Lower lobe of right lung (tissue), 2 donors: ENCODE measurements around the gene SHTN1. TPM values are rescaled to one million over a fixed set of nuclear protein-coding genes. Genes with fewer than 3 reads are reported as not detected.

Experiments used
- ATAC-seq, 2 donors: fragments of 200-7000 bp; cut with Tn5 transposase; one replicate each; pipeline ENCODE4 v1.9.1; 2020 to 2022; ENCODE audit warnings: mild to moderate bottlenecking in 2 of 2, moderate library complexity in 2 of 2
- DNase-seq: peaks from one replicate; pipeline ENCODE4 v3.0.0-alpha.2; 2020
- H3K27ac ChIP-seq: fragments of 200-600 bp; one replicate; pipeline ENCODE4 v1.8.0; 2022
- H3K27me3 ChIP-seq: fragments of 200-600 bp; one replicate; pipeline ENCODE4 v1.8.0; 2022; ENCODE audit warnings: low read depth
- H3K36me3 ChIP-seq: fragments of 200-600 bp; one replicate; pipeline ENCODE4 v1.8.0; 2022; ENCODE audit warnings: mild to moderate bottlenecking
- H3K4me1 ChIP-seq: fragments of 200-600 bp; one replicate; pipeline ENCODE4 v1.8.0; 2022
- H3K4me3 ChIP-seq: fragments of 200-600 bp; one replicate; pipeline ENCODE4 v1.8.0; 2022; ENCODE audit warnings: mild to moderate bottlenecking
- H3K9me3 ChIP-seq: fragments of 200-600 bp; one replicate; pipeline ENCODE4 v1.8.0; 2022
- intact Hi-C: fragments of 100-400 bp; cut with DNase I; formaldehyde crosslinking; loops from one replicate; pipeline ENCODE4 v1.11.0; 2022
- total RNA-seq: library from RNA; stranded (reverse); fragmentation: NEBNext Ultra II Directional; extraction: Animal tissue kit (Norgen Biotek cat#: 25700); gene quantifications from one replicate; pipeline ENCODE4 v1.2.1, GENCODE V29; 2021
- TF ChIP-seq, protein P1 (sequence below): fragments of 200-600 bp; IDR thresholded peaks from one replicate; pipeline ENCODE4 v1.8.0; 2022; ENCODE audit warnings: antibody characterized with exemption, mild to moderate bottlenecking
- donor health status: DM: no; HTN: yes; CAD: no; lungs with severe emphysema.

Gene SHTN1
- total RNA-seq, 1 donor from 2014 or later: 43.1 TPM

DNA sequence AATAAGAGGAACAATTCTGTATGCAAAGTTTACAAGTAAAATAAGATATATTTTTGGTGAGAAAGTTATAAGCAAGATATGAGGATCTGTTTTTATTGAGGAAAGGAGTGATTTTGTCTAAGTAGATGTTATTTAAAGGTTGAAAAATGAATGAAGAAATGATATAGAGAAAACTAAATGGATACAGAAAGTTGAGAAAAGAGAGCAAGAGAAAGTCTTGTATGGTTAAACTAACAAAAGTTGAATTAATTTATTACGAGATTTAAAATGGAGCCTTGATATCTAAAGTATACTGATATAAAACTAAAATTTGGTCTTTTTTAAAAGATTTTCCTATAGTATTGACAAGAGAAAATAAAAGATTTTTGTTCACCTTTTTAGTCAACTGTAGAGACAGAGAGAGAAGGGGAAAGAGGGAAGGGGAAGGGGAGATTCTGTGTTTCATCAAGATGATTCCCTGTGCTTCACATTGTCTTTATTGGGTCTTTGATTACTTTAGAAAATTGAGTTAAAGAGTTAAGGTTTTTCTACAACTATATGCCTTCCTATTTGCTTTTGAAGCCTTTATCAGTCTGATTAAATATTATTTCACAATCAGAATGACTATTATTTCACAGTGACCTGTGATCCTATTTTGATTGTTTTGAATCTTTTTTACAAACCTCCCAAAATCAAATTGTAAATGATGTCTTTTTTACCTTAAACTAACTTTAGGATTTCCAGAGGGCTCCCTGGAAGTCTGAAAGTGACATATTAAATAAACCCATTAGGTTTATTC lies 10.7 kb downstream of the SHTN1 start:
- ATAC-seq (no peak), DNase-seq (no peak)
- TF ChIP-seq, protein P1, sequence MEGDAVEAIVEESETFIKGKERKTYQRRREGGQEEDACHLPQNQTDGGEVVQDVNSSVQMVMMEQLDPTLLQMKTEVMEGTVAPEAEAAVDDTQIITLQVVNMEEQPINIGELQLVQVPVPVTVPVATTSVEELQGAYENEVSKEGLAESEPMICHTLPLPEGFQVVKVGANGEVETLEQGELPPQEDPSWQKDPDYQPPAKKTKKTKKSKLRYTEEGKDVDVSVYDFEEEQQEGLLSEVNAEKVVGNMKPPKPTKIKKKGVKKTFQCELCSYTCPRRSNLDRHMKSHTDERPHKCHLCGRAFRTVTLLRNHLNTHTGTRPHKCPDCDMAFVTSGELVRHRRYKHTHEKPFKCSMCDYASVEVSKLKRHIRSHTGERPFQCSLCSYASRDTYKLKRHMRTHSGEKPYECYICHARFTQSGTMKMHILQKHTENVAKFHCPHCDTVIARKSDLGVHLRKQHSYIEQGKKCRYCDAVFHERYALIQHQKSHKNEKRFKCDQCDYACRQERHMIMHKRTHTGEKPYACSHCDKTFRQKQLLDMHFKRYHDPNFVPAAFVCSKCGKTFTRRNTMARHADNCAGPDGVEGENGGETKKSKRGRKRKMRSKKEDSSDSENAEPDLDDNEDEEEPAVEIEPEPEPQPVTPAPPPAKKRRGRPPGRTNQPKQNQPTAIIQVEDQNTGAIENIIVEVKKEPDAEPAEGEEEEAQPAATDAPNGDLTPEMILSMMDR: no peak
- no peak overlapping the region for H3K4me3 ChIP-seq
- H3K27me3 ChIP-seq: no peaks in the 10 kb centered on the region
- H3K9me3 ChIP-seq: no peaks in the 10 kb centered on the region
- intact Hi-C loops: no loop called here
- H3K27ac ChIP-seq: no peak overlapping the region
- no peaks in the 10 kb centered on the region for H3K4me1 ChIP-seq
- no peaks in the 10 kb centered on the region for H3K36me3 ChIP-seq

DNA sequence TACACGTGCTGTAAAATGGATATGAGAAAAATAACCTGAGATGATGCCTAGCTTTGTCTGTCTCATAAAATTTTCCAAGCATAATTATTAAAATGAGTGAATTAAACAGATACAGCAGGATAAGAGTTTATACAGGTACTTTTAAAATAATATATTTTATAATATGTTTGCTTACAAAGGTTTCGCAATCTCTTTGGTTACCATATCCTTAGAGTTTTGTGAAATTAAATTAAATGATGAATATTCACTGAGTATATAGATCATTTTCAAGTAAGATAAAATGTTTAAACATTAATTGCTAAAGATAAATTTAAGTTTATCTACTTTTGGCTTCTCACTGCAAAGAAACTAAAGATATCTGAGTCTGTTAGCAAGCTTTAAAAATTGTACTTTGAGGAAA lies 11.4 kb downstream of the SHTN1 start:
- Histone ChIP-seq H3K27ac (no peak overlapping the region), H3K36me3 (no peaks in the 10 kb centered on the region), H3K27me3 (no peaks in the 10 kb centered on the region), H3K9me3 (no peaks in the 10 kb centered on the region), H3K4me1 (no peaks in the 10 kb centered on the region), H3K4me3 (no peak overlapping the region)
- no peak for DNase-seq
- TF ChIP-seq, protein P1: no peak
- intact Hi-C loops: no loop called here
- ATAC-seq: no peak

DNA sequence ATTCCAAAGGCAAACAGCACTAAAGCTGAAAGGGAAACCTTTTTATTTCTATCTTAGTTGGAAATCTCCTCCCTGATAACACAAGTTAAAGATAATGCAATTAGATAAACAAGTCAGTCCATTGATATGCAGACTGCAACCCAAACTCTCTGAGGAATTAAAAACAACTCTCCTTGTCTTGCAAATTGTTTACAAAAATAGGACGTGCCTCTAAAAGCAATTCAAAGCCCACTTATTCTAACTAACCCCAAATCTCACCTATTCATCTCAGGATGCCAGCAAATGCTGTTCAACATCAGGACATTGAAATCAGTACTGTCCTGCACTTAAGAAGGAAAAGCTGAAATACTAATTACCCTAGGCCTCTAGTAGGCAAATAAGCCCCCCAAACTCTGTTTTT lies 12.8 kb downstream of the SHTN1 start:
- ATAC-seq (no peak), DNase-seq (no peak)
- no peaks in the 10 kb centered on the region for H3K4me1 ChIP-seq
- intact Hi-C loops: no loop called here
- TF ChIP-seq, protein P1: no peak
- no peaks in the 10 kb centered on the region for H3K27me3 ChIP-seq
- no peak overlapping the region for H3K4me3 ChIP-seq
- H3K9me3 ChIP-seq: no peaks in the 10 kb centered on the region
- H3K36me3 ChIP-seq: no peaks in the 10 kb centered on the region
- no peak overlapping the region for H3K27ac ChIP-seq

DNA sequence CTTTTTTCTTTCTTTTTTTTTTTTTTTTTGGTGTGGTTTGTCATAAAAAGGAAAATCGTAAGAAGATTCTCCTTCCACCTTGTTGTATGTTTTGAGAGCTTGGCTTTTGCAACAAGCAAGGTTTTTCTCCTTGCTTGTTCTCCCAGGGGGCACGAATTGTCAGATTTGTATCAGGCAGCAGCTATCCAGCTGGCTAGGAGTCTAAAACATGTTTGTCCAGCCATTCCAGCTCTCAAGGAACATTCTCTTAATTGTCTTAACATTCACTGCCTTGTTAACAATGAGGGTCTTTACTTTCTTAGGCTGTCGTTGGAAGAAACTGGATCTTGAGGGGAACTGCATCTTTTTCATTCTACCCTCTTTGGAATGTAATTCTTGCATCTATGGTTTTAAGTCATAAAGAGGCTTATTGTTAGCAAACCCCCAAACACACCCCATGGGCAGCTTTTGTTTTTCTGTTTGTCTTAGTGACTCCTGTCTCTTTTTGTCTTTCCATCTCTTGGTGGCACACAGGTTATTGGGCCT lies 14.6 kb downstream of the SHTN1 start:
- Histone ChIP-seq H3K9me3 (no peaks in the 10 kb centered on the region), H3K27ac (no peak overlapping the region), H3K4me1 (no peaks in the 10 kb centered on the region), H3K4me3 (no peak overlapping the region), H3K27me3 (no peaks in the 10 kb centered on the region), H3K36me3 (no peaks in the 10 kb centered on the region)
- TF ChIP-seq, protein P1: no peak
- no peak for ATAC-seq
- intact Hi-C loops: no loop called here
- no peak for DNase-seq

DNA sequence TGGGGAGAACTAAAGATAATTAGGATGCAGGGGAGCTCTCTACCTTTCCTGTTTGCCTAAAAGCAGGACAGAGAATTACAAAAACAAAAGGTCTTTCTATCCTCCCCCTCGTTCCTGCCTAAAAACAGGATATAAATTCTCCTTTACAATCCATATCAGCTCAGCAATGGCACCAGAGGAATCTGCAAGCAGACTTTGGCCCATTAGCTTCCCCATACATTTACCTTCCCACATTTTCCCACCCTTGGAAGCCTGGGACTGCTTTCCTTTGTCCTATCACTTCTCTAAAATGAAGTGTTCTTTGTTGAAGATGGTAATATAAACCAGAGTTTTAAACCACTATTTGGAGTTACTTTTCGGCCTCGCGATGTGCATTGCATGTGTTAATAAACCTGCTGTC lies 15.5 kb downstream of the SHTN1 start:
- intact Hi-C loops: no loop called here
- ATAC-seq: no peak
- Histone ChIP-seq H3K27me3 (no peaks in the 10 kb centered on the region), H3K27ac (no peak overlapping the region), H3K9me3 (no peaks in the 10 kb centered on the region), H3K4me1 (no peaks in the 10 kb centered on the region), H3K4me3 (no peak overlapping the region), H3K36me3 (no peaks in the 10 kb centered on the region)
- DNase-seq: no peak
- TF ChIP-seq, protein P1: no peak
